Stomach (tissue), 4 donors: ENCODE measurements around the gene DOK6.

ENCODE experiments used
- POLR2AphosphoS5 ChIP-seq, 3 donors: sonication (generic); formaldehyde crosslinking; IDR thresholded peaks; one replicate each; pipeline ENCODE4 v1.6.1; 2016; ENCODE audit warnings: antibody characterized with exemption in 3 of 3
- TF ChIP-seq, protein P1 (sequence below), 7 experiments: fragments of 450-650 bp in 4 of 7; fragments of 200-600 bp in 3 of 7; sonication (generic) in 3 of 7; IDR thresholded peaks; one replicate each; pipeline ENCODE4 v1.5.1; 2016 to 2019; ENCODE audit warnings: antibody characterized with exemption in 7 of 7, control low read depth in 2 of 7, mild to moderate bottlenecking in 1 of 7

DNA sequence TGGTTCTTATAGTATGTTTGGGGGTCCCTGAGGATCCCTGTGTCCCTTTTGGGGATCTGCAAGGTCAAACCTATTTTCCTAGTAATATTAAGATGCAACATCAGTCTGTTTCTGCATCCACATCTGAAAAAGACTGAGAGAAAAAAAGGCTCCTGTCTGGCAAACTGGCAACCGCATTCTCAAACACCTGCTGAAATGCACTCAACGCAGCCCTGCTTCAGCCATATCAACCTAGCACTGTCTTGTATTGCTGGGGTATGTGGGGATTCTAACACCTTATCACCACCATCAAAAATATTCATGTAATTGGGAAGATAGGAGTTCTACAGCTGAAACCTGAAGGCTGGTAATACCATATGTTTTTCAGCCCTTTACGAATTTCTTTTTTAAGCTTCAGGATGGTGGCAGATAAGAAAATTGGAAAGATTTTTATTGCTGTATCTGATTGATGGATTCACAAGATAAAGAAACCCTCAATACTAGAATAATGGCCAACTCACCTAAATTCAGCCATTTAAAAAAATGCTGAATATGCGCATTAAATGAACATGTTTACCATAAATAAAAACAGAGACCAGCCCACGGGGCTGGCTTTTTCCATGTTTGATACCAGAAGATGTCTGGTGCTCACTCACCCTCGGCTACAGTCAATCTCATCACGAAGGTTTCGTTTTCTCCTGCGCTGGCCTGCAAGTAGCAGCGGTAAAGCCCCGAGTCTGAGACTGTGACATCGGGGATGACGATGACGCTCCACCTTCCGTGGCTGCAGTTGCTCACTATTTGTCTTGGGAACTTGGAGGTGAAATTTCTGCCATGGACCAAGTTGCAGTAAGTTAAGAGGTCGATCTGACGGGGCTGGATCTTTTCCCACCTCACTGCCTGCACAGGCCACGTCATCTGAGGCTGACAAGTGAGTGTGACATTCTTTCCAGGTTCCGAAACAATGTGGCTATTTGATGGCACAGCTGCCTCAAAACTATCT, 494.7 kb downstream of the DOK6 start:
- no peak for TF ChIP-seq POLR2AphosphoS5 (IDR thresholded peaks at IDR 0.05)
- TF ChIP-seq, protein P1, sequence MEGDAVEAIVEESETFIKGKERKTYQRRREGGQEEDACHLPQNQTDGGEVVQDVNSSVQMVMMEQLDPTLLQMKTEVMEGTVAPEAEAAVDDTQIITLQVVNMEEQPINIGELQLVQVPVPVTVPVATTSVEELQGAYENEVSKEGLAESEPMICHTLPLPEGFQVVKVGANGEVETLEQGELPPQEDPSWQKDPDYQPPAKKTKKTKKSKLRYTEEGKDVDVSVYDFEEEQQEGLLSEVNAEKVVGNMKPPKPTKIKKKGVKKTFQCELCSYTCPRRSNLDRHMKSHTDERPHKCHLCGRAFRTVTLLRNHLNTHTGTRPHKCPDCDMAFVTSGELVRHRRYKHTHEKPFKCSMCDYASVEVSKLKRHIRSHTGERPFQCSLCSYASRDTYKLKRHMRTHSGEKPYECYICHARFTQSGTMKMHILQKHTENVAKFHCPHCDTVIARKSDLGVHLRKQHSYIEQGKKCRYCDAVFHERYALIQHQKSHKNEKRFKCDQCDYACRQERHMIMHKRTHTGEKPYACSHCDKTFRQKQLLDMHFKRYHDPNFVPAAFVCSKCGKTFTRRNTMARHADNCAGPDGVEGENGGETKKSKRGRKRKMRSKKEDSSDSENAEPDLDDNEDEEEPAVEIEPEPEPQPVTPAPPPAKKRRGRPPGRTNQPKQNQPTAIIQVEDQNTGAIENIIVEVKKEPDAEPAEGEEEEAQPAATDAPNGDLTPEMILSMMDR (IDR thresholded peaks at IDR 0.05), result no peak
